HepG2 (cell line): ENCODE results near the gene ZNF548. TPM values are rescaled to one million over a fixed set of nuclear protein-coding genes. Genes with fewer than 3 reads are reported as not detected.
A peak's percentile ranks its signal among the peaks of the same experiment; 100 is the strongest.

Source experiments
- BHLHE40 ChIP-seq: IDR thresholded peaks from 2 replicates; pipeline ENCODE4 v1.6.1; 2011; ENCODE audit warnings: low read length, improper control_type of control experiment
- CENPX ChIP-seq: sonication (generic); formaldehyde crosslinking; IDR thresholded peaks from 2 replicates; pipeline ENCODE4 v1.9.0; 2021; ENCODE audit warnings: mild to moderate bottlenecking, missing genetic modification reagents, moderate library complexity
- ERF ChIP-seq: IDR thresholded peaks from 2 replicates; pipeline ENCODE4 v1.6.1; 2018; ENCODE audit warnings: missing biosample characterization, missing genetic modification reagents
- ESRRA ChIP-seq: sonication (generic); formaldehyde crosslinking; IDR thresholded peaks from 2 replicates; pipeline ENCODE4 v1.5.1; 2020; ENCODE audit warnings: mild to moderate bottlenecking, low read depth, missing genetic modification reagents
- FOSL2 ChIP-seq: sonication (generic); formaldehyde crosslinking; IDR thresholded peaks from 2 replicates; pipeline ENCODE4 v1.4.0; 2020; ENCODE audit warnings: missing genetic modification reagents
- HDAC1 ChIP-seq: sonication (generic); formaldehyde crosslinking; IDR thresholded peaks from 2 replicates; pipeline ENCODE4 v1.5.1; 2020; ENCODE audit warnings: mild to moderate bottlenecking, missing genetic modification reagents
- JUN ChIP-seq: sonication (generic); formaldehyde crosslinking; IDR thresholded peaks from 2 replicates; pipeline ENCODE4 v1.4.0; 2020; ENCODE audit warnings: mild to moderate bottlenecking, missing genetic modification reagents
- JUNB ChIP-seq: sonication (generic); formaldehyde crosslinking; IDR thresholded peaks from 2 replicates; pipeline ENCODE4 v1.8.0; 2022; ENCODE audit warnings: missing genetic modification reagents, mild to moderate bottlenecking, borderline replicate concordance
- MAFG ChIP-seq: sonication (generic); formaldehyde crosslinking; IDR thresholded peaks from 2 replicates; pipeline ENCODE4 v1.5.1; 2020; ENCODE audit warnings: mild to moderate bottlenecking, missing genetic modification reagents
- MBD4 ChIP-seq: IDR thresholded peaks from 2 replicates; pipeline ENCODE4 v1.6.1; 2012; ENCODE audit warnings: low read length, inconsistent platforms, borderline replicate concordance
- NFKBIZ ChIP-seq: IDR thresholded peaks from 2 replicates; pipeline ENCODE4 v1.6.1; 2018; ENCODE audit warnings: missing genetic modification reagents, missing compliant biosample characterization
- PRPF4 ChIP-seq: fragments of 200-400 bp; formaldehyde crosslinking; IDR thresholded peaks from 2 replicates; pipeline ENCODE4 v1.6.1; 2016; ENCODE audit warnings: low read length, low read depth; ENCODE audit not compliant: poor library complexity, severe bottlenecking
- RFX1 ChIP-seq: fragments of 450-650 bp; IDR thresholded peaks from 2 replicates; pipeline ENCODE4 v1.6.1; 2017
- RFXANK ChIP-seq: IDR thresholded peaks from 2 replicates; pipeline ENCODE4 v1.6.1; 2016
- SIX4 ChIP-seq: sonication (generic); formaldehyde crosslinking; IDR thresholded peaks from 2 replicates; pipeline ENCODE4 v1.4.0; 2020; ENCODE audit warnings: missing genetic modification reagents
- SPEN ChIP-seq: sonication (generic); formaldehyde crosslinking; IDR thresholded peaks from 2 replicates; pipeline ENCODE4 v1.5.1; 2020; ENCODE audit warnings: low read depth, mild to moderate bottlenecking, missing genetic modification reagents
- TARDBP ChIP-seq: sonication (generic); formaldehyde crosslinking; IDR thresholded peaks from 2 replicates; pipeline ENCODE4 v1.8.0; 2022; ENCODE audit warnings: mild to moderate bottlenecking, missing genetic modification reagents
- U2AF1 ChIP-seq: fragments of 200-400 bp; formaldehyde crosslinking; optimal IDR thresholded peaks from 2 replicates; pipeline ENCODE3; 2017; ENCODE audit warnings: mild to moderate bottlenecking, low read depth, low read length
- ZNF207 ChIP-seq: fragments of 450-650 bp; IDR thresholded peaks from 2 replicates; pipeline ENCODE4 v1.6.1; 2016; ENCODE audit warnings: antibody characterized with exemption, borderline replicate concordance
- ZNF34 ChIP-seq: sonication (generic); formaldehyde crosslinking; IDR thresholded peaks from 2 replicates; pipeline ENCODE4 v1.4.0; 2020; ENCODE audit warnings: mild to moderate bottlenecking, missing genetic modification reagents, borderline replicate concordance
- polyA plus RNA-seq, 8 experiments: library from polyadenylated mRNA; depleted of rRNA in 3 of 8; stranded (reverse) in 7 of 8; unstranded in 1 of 8; fragments of >200 nt; fragmentation: Illumina TruSeq in 4 of 8; extraction: Trizol in 4 of 8; gene quantifications; 2 replicates each; pipeline versions ENCODE4 v1.2.1 to v1.2.3, GENCODE V29; 2011 to 2016; ENCODE audit warnings: low read depth in 4 of 8, missing spikeins in 1 of 8, mixed read lengths in 1 of 8; ENCODE audit not compliant: insufficient read depth in 1 of 8
- total RNA-seq, 5 experiments: library from RNA; depleted of rRNA; stranded (reverse); fragments of >200 nt; fragmentation: Illumina TruSeq; extraction: Trizol; gene quantifications; 2 replicates each; pipeline ENCODE4 v1.2.3, GENCODE V29; 2016; ENCODE audit warnings: low read depth in 1 of 5
- TF ChIP-seq, protein P1 (sequence below): sonication (generic); formaldehyde crosslinking; IDR thresholded peaks from 2 replicates; pipeline ENCODE4 v1.4.0; 2020; ENCODE audit warnings: mild to moderate bottlenecking, missing genetic modification reagents
- TF ChIP-seq, protein P2 (sequence below): sonication (generic); formaldehyde crosslinking; IDR thresholded peaks from 2 replicates; pipeline ENCODE4 v1.8.1; 2023; ENCODE audit warnings: mild to moderate bottlenecking, moderate library complexity, missing genetic modification reagents
- TF ChIP-seq, protein P3 (sequence below): sonication (generic); formaldehyde crosslinking; IDR thresholded peaks from 2 replicates; pipeline ENCODE4 v1.8.0; 2022; ENCODE audit warnings: mild to moderate bottlenecking, missing genetic modification reagents
- TF ChIP-seq, protein P4 (sequence below): sonication (generic); formaldehyde crosslinking; IDR thresholded peaks from 2 replicates; pipeline ENCODE4 v1.4.0; 2020; ENCODE audit warnings: missing genetic modification reagents

ZNF548 gene
- total and polyA plus RNA-seq, 2 of the 13 experiments (the other 11 are each of a cell fraction or from before 2014, with no cell fraction given) = 19.6 to 24.9 TPM

- TF ChIP-seq CENPX (CRISPR knock-in tag) = no peak
- no peak for TF ChIP-seq U2AF1
- no peak for TF ChIP-seq PRPF4
- TF ChIP-seq JUNB (CRISPR knock-in tag) = no peak; the same call in 1 of the 2 replicates
- TF ChIP-seq ERF (CRISPR knock-in tag) = peak; percentile 50; the same call in 1 of the 2 replicates
- TF ChIP-seq ZNF207 = no peak
- no peak for TF ChIP-seq ZNF34 (CRISPR knock-in tag)
- TF ChIP-seq, protein P1, sequence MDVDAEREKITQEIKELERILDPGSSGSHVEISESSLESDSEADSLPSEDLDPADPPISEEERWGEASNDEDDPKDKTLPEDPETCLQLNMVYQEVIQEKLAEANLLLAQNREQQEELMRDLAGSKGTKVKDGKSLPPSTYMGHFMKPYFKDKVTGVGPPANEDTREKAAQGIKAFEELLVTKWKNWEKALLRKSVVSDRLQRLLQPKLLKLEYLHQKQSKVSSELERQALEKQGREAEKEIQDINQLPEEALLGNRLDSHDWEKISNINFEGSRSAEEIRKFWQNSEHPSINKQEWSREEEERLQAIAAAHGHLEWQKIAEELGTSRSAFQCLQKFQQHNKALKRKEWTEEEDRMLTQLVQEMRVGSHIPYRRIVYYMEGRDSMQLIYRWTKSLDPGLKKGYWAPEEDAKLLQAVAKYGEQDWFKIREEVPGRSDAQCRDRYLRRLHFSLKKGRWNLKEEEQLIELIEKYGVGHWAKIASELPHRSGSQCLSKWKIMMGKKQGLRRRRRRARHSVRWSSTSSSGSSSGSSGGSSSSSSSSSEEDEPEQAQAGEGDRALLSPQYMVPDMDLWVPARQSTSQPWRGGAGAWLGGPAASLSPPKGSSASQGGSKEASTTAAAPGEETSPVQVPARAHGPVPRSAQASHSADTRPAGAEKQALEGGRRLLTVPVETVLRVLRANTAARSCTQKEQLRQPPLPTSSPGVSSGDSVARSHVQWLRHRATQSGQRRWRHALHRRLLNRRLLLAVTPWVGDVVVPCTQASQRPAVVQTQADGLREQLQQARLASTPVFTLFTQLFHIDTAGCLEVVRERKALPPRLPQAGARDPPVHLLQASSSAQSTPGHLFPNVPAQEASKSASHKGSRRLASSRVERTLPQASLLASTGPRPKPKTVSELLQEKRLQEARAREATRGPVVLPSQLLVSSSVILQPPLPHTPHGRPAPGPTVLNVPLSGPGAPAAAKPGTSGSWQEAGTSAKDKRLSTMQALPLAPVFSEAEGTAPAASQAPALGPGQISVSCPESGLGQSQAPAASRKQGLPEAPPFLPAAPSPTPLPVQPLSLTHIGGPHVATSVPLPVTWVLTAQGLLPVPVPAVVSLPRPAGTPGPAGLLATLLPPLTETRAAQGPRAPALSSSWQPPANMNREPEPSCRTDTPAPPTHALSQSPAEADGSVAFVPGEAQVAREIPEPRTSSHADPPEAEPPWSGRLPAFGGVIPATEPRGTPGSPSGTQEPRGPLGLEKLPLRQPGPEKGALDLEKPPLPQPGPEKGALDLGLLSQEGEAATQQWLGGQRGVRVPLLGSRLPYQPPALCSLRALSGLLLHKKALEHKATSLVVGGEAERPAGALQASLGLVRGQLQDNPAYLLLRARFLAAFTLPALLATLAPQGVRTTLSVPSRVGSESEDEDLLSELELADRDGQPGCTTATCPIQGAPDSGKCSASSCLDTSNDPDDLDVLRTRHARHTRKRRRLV (CRISPR knock-in tag) = no peak
- peak; percentile 90 for TF ChIP-seq SPEN
- peak; percentile 8; the same call in 1 of the 2 replicates for TF ChIP-seq SIX4 (CRISPR knock-in tag)
- TF ChIP-seq MAFG (CRISPR knock-in tag) = no peak
- TF ChIP-seq, protein P2, sequence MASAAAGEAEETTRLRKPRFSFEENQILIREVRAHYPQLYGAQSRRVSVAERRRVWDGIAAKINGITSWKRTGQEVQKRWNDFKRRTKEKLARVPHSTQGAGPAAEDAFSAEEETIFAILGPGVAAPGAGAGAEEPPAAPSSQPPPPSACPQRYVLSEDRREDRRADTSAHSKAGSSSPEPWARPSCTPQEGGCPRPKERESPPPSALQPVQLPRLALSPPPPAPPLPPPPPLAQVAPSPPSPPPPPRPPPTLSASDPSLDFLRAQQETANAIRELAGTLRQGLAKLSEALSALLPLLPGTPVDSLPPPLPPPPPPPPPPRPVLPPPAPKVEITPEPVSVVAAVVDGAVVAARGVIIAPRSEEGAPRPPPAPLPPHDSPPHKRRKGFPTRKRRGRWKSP (CRISPR knock-in tag) = peak; percentile 20; the same call in 1 of the 2 replicates
- TF ChIP-seq ESRRA (CRISPR knock-in tag) = peak; percentile 50; the same call in 1 of the 2 replicates
- TF ChIP-seq RFX1 = peak; percentile 68
- TF ChIP-seq, protein P3, sequence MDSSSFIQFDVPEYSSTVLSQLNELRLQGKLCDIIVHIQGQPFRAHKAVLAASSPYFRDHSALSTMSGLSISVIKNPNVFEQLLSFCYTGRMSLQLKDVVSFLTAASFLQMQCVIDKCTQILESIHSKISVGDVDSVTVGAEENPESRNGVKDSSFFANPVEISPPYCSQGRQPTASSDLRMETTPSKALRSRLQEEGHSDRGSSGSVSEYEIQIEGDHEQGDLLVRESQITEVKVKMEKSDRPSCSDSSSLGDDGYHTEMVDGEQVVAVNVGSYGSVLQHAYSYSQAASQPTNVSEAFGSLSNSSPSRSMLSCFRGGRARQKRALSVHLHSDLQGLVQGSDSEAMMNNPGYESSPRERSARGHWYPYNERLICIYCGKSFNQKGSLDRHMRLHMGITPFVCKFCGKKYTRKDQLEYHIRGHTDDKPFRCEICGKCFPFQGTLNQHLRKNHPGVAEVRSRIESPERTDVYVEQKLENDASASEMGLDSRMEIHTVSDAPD (CRISPR knock-in tag) = peak; percentile 99
- TF ChIP-seq JUN = no peak; the same call in 1 of the 2 replicates
- TF ChIP-seq RFXANK (CRISPR knock-in tag) = no peak
- no peak; the same call in 1 of the 2 replicates for TF ChIP-seq NFKBIZ
- TF ChIP-seq, protein P4, sequence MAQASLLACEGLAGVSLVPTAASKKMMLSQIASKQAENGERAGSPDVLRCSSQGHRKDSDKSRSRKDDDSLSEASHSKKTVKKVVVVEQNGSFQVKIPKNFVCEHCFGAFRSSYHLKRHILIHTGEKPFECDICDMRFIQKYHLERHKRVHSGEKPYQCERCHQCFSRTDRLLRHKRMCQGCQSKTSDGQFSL (CRISPR knock-in tag) = no peak
- 0 out of 2 replicates have a peak, but pooled peaks have one; percentile 7 for TF ChIP-seq BHLHE40
- peak; percentile 63 for TF ChIP-seq HDAC1 (CRISPR knock-in tag)
- TF ChIP-seq TARDBP (CRISPR knock-in tag) = peak; percentile 5; the same call in 1 of the 2 replicates
- TF ChIP-seq FOSL2 (CRISPR knock-in tag) = peak; percentile 78
- TF ChIP-seq MBD4 = no peak
Observed at GRCh38 chr19:57389730-57390598, at the start of gene ZNF548 (continued).
